NCI-H2171 treated with DMSO at 0.1 percent for 48 hours (cell line): Measurements from ENCODE around the gene MAGEA9B.
"Not testable (repeated sequence)": the region's sequence is repeated elsewhere in the genome, so short reads cannot be mapped to it uniquely, and the experiment has no call there.

Experiments used
- DNase-seq: peaks from one replicate; lab custom pipeline; 2025; lab: John Stamatoyannopoulos, UW

MAGEA9B gene, protein sequence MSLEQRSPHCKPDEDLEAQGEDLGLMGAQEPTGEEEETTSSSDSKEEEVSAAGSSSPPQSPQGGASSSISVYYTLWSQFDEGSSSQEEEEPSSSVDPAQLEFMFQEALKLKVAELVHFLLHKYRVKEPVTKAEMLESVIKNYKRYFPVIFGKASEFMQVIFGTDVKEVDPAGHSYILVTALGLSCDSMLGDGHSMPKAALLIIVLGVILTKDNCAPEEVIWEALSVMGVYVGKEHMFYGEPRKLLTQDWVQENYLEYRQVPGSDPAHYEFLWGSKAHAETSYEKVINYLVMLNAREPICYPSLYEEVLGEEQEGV

DNA sequence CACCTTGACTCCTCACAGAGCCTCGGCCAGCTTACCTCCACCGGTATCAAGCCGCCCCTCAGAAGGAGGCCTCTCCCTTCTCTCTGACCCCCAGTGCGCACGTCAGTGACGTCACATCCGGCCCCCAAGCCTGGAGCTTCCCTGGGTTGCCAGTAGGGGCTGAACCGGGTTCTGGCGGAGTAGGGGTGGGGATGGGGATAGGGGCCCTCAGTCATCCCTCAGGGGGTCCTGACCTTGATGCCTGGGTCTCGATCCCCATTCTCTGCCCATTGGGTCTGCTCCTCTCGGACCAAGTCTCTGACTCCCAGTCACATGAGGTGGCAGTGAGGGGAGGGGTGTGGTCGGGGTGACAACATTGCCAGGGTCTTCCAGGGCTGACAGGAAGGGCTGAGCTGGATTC is at the start of gene MAGEA9B:
MAGEA9B (minus strand) TSS at position 101 of the 400 bp plus-strand sequence. CDS start 4,280 bp downstream, outside the sequence.
- DNase-seq = not testable (repeated sequence)

DNA sequence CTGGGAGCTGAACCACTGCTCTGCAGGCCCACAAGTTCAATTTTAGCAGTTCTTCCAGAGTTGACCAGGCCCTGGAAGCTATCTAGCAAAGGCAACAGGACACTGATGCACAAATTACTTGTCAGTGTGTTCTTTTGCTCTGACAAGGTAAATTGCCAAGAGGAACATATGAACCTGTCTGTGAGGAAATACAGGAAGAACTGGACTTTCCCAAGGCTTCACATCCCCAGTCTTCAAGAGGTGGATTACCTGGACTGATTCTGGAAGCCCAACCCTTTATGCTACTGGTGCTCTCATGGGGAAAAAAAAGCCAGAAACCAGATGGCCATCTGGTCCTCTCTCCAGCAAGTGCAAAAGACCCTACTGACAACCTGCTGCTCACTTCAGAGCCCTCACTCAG is 46.3 kb upstream of the MAGEA9B start:
- no peak for DNase-seq

DNA sequence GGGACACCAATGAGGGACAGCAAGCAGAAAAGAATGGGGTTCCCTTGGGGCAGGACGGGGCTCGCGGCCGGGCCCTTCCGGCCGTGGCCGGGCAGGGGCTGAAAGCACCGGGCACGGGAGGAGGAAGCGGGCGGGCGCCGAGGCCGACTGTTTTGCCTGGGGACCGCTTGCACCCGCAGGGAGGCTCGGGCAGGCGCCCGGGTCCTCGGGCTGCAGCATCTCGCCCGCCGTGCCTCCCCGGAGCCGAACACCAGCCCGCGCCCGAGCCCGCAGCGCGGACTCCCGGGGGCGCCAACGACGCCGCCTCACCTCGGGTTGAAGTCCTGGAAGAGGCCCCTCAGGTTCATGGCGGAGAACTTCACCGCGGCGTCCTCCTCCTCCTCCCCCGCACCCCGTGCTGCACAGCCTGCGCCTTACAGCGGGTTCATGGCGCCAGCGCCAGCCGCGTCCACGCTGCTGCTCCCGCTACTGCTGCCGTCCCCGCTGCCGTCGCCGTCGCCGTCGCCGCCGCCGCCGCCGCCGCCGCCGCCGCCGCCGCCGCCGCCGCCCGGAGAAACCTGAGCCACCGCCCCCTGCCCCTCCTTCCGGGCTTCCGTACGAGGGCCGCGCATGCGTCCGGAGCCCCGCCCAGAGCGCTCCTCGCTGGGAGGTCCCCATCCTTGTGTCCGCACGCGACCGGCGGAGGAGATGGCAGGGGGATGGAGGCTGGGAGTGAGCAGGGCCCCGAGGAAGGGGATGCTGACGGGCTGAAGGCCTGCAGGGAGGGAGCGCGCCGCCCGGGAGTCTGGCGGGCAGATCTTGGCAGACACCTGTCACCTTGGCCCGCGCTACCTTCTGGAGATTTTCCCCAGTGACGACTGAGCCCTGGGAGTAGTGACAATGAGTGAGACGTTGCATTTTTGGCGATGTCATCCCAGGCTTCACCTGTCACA is 44.2 kb upstream of the MAGEA9B start, which contains the start of gene TMEM185A:
TMEM185A (minus strand) TSS at position 559 of the 932 bp plus-strand sequence; CDS start at position 347, 212 bp downstream.
- peak; percentile 61 for DNase-seq

DNA sequence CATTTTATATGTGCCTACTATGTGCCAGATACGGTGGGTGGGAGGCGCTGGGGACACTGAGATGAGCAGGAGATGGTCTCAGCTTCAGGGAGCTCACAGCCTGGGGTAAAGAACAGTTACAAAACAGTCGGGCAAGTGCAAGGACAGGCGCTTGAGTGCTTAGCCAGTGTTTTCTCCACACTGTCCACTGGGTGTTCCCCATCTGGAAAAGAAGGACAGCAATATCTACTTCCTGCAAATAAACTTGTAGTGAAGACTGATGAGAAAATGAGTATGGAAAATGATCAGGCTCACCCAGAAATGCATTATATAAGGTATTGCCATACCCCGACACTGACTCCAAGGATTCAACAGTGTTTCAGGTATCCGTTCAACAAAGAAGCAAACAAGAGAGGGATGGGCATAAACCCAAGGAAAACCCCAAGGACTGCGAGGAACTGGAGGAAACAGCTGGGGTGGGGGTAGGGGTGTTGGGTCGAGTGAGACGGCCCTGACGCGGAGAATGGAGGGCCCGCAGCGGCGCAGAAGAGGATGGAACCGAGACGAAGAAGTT is 43.5 kb upstream of the MAGEA9B start:
- peak; percentile 26 for DNase-seq

DNA sequence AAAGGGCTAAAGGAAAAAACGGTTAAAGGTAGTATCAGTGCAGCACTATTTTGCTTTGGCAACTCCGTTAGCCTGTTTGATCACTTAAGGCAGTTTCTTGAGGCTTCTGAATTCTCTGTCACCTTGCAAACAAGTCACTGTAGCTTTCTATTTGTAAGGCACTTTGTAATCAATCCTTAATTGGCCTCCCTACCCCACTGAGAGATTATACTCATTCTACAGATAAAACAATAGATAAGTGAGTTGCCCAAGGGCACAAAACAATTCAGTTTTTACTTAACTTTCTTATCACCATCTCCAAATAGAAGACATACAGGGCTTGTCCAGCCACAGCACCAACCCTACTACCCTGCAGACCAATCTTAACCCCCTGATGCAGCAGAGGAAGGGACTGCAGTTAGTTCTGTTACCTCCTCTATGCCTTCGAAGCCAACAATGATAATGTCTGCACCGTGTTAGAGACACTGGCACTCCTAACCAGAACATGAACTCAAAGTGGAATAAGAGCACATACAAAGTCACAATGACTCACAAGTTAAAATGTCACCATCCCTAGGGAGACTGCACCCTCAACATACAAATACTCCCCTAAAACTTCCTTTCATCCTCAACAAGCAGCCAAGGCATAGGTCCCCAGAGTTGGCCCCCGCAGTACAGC is 42.6 kb upstream of the MAGEA9B start:
- no peak for DNase-seq

DNA sequence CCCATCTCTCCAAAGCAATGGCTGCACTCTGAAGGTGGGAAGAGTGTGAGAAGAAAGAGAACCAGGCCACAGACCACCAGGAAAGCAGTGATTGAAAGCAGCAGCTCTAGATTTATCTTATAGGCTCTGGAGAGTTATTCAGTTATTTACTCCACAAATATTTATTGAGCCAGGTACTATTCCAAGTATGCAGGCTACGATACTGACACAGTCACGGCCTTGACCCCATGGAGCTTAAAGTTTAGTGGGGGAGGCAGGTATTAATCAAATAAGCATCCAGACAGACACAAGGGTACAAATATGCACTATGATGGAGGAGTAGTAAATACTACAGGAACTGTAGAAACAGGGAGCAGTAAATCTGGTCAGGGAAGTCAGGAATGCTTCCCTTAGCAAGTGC is 41.5 kb upstream of the MAGEA9B start:
- no peak for DNase-seq

DNA sequence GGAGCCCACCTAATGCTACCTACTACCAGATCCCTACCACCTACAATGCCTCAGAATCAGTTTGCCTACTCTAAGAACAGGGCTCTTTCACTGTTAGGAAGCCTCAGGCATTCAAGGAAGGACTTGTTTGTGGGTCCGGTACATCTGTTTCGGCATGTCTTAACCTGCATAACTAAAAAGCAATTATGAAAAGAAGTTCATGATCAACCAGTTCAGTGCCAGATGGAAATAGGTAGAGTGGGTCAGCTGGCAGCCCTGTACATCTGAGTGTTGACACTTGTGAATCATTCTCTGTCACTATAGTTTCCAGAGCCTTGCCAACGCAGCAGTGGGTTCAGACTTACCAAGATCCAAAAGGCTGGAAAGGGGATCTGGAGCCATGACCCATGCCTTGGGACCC is 41.0 kb upstream of the MAGEA9B start:
- DNase-seq = peak; percentile 29

DNA sequence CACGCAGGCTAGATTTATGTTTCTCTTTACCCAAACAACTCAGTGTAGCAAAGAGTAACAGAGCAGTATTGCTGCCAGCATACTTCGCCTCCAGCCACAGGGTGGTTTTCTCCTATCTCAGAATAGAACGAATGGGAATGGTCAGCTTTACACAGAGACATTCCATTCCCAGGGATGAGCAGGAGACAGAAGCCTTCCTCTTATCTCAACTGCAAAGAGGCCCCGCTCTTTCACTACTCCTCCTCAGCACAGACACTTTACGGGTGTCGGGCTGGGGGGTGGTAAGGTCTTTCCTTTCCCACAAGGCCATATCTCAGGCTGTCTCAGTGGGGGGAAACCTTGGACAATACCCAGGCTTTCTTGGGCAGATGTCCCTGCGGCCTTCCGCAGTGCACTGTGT is 39.6 kb upstream of the MAGEA9B start:
- DNase-seq = not testable (repeated sequence)

DNA sequence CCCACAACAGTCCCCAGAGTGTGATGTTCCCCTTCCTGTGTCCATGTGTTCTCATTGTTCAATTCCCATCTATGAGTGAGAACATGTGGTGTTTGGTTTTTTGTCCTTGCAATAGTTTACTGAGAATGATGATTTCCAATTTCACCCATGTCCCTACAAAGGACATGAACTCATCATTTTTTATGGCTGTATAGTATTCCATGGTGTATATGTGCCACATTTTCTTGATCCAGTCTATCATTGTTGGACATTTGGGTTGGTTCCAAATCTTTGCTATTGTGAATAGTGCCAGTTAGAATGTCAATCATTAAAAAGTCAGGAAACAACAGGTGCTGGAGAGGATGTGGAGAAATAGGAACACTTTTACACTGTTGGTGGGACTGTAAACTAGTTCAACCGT is 32.4 kb upstream of the MAGEA9B start:
- not testable (repeated sequence) for DNase-seq

DNA sequence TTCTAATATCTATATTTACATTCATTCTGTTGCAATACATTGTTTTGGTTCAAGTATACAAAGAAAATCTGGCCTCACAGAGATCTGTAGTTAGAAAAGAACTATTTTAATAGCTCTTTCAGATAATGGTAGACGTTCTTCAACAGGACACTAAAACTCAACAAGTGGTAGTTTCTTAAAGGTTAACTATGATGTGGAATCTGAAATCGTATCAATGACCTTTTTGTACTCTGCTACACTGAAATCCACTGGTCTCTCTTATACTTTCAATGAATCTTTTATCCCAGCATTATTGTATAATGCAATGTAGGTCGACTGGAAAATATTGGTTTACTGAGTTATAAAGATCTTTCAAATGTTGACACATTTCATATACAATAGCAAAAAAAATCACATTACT is 31.6 kb upstream of the MAGEA9B start:
- DNase-seq = no peak

DNA sequence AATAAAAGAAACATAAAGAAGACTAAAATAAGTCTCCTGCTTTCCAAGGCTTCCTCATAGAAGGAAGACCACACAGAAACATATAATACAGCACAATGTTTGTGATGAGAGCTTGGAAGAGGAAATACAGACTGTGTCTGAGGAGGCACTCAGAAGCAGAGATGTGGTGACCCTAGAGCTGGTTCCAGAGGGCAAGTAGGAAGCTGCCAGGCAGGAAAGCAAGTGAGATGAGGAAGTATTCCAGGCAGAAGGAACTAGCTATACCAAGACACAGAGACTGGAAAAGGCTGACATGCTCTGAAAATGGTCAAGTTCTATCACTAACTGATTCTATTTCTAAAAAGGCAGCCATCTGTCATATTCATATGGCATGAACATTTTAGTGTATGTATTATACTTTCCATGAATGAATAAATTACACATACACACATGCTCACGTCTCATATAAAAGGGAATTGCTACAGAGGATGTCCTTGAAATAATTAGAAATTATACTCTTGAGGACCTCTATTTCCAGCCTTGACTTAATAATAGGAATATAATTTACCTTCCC is 24.4 kb upstream of the MAGEA9B start:
- no peak for DNase-seq

DNA sequence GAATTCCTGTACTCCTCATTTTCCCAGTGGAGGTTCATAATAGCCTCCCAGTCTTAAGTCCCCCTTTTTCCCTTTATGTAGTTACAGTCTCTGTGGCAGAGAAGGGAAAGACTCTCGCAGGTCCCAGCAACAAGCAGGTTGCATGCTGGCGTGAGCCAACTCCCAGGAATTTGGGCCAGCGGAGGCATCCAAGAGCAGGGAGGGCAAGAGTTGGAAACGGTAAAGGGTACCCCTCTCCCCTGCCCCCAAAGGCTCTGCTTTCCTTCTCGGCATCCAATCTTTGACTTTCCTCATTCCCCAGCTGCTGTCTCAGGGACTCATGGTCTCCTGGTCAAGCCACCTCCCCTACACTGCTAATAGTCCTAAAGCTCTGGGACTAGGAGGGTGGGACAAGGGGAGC is 23.3 kb upstream of the MAGEA9B start:
- DNase-seq = no peak

DNA sequence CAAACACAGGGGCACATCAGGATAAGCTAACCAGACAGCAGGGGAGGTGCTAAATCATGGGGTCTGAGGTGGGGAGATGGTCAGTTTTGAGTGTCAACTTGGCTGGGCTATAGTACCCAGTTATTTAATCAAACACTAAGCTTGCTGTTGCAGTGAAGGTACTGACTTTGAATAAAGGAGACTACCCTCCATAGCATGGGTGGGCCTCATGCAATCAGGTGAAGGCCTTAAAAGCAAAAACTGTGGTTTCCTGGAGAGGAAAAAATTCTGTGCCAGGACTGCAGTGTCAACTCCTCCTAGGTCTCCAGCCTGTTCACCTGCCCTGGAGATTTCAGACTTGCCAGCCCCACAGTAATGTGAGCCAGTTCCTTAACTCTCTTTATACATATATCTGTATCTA is 20.4 kb upstream of the MAGEA9B start:
- no peak for DNase-seq

DNA sequence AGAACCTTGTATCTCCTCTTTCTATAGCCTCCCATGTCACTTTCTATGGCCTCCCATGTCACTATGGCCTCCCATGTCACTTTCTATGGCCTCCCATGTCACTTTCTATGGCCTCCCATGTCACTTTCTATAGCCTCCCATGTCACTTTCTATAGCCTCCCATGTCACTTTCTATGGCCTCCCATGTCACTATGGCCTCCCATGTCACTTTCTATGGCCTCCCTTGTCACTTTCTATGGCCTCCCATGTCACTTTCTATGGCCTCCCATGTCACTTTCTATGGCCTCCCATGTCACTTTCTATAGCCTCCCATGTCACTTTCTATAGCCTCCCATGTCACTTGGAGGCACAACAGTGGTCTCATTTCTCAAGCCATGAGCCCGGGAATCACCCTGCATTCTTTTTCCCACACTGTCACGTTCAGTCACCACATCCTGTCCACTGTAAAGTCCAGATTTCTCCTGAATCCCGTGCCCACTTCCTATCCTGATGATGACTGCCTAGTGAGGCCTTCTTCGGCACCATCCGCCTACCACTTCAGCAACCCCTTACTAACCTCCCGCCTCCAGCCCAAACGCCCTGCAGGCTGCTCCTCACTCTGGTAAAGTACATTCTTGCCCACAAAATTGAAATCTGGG is 18.1 kb upstream of the MAGEA9B start:
- DNase-seq = not testable (repeated sequence)

DNA sequence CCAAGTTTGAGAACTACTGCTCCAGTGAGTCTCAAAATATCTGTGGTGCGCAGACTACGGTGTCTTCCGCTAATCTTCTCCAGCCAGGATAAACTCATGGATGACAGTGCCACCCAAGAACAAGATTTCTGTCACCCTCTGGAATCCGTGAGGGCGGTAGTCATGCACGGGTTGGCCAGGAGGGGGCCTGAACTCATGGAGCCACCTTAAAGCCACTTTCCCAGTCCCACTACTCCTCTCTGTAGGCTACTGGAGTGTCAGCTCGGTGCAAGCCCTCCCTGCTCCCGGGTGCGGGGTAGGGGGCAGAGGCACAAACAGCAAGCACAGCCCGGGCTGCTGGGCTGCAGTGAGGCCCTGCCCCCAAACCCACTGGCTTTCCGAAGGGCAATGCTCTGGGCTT is 11.3 kb upstream of the MAGEA9B start:
- DNase-seq = not testable (repeated sequence)

DNA sequence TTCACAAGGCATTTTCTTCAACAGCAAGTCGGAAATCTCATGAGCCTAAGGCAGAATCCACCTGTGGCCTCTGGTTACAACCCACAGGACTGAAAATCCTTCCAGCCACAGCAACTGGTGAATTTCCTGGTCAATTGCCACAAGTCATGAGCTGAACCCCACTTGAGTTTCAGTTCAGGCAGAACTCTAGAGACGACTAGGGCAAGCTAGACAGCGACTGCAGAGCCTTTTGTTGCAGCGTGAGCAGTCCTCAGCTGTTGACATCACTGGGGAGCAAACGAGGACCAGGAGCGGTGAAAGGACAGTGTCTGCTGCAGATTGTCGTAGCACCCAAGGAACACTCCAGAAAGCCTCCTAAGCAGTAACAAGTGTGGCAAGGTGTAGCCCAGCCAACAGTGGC is 8.7 kb upstream of the MAGEA9B start:
- DNase-seq = not testable (repeated sequence)

DNA sequence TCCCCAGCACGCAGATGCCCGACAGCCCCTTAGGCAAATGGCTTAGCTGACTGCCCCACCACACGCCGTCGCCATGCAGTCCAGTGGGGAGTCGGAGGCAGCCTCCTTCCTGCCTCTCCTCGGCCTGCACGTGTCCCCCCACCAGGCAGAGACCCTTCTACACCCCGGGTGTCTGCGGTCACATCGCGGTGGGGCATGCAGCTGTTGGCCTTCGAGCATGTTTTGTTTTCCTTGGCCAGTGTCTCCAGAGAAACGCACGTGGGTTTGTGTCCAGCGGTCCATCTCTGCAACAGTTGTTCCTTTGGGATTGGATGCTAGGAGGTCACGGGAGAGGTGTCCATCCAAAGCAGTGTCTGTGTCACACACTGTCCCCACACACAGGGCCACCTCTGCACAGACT is 8.0 kb upstream of the MAGEA9B start, which contains the start of gene HSFX2:
HSFX2 (minus strand) TSS at position 101 of the 400 bp plus-strand sequence. CDS start 614 bp downstream, outside the sequence.
- not testable (repeated sequence) for DNase-seq

DNA sequence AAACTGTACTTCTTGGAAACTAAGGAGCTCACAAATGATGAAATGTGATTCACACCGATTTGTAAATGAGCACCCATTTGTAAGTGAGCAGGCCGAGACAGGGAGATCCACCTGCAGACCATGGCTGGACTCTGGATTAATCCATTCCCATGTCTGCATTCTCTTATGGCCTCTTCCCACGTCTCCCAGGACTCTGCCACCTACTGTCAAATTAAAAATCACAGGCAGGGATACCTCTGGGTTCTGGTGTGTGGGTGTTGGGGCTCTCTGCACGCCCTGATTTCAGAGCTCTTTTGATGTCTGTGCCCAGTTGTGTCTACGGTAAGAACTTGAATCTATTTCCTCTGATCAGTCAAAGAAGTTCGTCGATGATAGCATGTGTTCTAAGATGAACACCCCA is 3.7 kb upstream of the MAGEA9B start:
- DNase-seq = not testable (repeated sequence)

DNA sequence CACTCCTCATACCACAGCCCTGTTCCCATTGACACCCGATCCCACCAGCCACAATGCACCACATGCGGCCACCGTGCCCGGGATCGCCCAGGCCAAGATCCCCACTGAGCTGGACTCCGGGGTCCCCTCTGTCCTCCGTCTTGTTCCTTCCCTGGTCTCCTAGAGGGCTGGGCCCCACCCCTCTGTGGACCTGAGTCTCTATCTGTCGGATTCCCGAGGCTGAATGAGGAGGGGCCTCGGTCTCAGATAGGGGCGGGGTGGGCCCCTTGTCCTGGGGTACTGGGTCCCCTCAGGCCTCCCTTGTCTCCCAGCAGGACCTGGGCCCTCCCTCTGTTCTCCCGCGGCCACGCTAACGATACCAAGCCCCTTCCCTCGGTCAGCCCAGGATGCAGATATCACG is 1.6 kb downstream of the MAGEA9B start:
- not testable (repeated sequence) for DNase-seq

DNA sequence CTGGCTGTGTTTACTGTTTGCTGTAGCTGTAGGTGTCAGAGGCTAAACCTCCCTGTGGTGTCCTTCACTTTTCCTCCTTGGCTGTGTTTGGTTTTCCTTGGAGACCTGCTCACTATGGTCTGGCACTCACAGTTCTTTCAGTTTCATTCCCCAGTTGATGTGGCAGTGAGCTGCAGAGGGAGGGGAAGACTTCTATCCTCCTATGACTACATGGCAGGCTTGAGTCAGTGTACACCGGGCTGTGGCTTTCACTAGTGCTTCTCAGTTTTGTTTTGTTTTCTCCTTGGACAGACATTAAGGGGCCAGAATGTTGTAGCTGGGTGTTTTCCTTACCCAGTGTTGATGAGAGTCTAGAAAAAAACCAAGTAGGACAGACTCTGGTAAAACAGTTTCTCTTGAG is 13.8 kb downstream of the MAGEA9B start:
- not testable (repeated sequence) for DNase-seq

DNA sequence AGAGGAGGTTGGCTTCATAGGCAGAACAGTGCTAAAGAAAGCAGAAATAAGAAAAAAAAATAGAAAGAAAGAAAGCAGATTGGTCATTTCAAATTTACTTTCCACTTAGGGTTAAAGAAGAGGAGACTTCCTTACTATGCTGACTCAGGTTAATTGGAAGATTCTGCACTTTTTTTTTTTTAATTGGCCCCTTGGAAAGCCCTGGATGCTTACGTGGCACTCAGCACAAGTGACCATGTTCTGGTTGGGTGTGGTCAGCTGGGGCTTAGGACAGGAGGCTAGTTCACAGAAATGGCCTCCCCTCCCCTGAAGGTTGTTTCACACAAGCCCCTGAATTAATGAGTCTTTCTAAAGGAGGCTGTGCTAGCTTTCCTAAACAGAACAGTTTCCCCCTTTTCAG is 14.5 kb downstream of the MAGEA9B start:
- DNase-seq = no peak
